Sigmoid colon (tissue), 4 donors: Measurements from ENCODE around the gene NATD1.

Experiments used
- CTCF ChIP-seq, 4 experiments: fragments of 450-650 bp in 3 of 4; fragments of 200-600 bp in 1 of 4; IDR thresholded peaks; one replicate each; pipeline ENCODE4 v1.5.1; 2016 to 2019; ENCODE audit warnings: antibody characterized with exemption in 4 of 4, mild to moderate bottlenecking in 3 of 4, moderate library complexity in 2 of 4
- POLR2A ChIP-seq, 2 donors: fragments of 450-650 bp; IDR thresholded peaks; one replicate each; pipeline ENCODE4 v1.6.1; 2016; ENCODE audit warnings: antibody characterized with exemption in 2 of 2, mild to moderate bottlenecking in 2 of 2, moderate library complexity in 2 of 2
- POLR2AphosphoS5 ChIP-seq, 4 donors: sonication (generic); formaldehyde crosslinking; IDR thresholded peaks; one replicate each; pipeline ENCODE4 v1.6.1; 2017; ENCODE audit warnings: antibody characterized with exemption in 4 of 4

DNA sequence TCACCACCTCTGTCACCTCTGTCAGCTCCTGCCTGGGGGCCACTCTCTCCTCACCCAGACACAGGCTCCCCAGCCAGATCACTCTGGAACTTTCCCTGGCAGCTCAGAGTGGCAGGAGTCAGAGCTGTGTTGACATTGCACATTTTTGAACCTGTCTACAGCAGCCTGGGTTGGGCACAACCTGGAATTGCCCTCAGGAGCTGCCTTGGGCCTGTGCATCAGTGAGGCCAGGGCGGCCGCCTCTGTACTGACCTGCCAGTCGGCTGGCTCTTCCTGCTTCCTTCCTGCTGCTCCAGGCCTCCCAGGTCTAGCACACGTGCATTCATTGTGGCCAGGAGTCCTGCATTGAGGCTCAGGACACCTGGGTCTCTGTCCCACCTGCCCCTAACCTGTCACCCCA lies 25.1 kb downstream of the NATD1 start:
- TF ChIP-seq POLR2A (IDR thresholded peaks at IDR 0.05), result no peak
- no peak for TF ChIP-seq CTCF (IDR thresholded peaks at IDR 0.05)
- TF ChIP-seq POLR2AphosphoS5 (IDR thresholded peaks at IDR 0.05), result no peak
